HepG2 (cell line): Measurements from ENCODE around the gene LTB4R2. TPM values are rescaled to one million over a fixed set of nuclear protein-coding genes. Genes with fewer than 3 reads are reported as not detected.
A peak's percentile ranks its signal among the peaks of the same experiment; 100 is the strongest.

Source experiments
- AKAP8 ChIP-seq: sonication (generic); formaldehyde crosslinking; IDR thresholded peaks from 2 replicates; pipeline ENCODE4 v1.5.1; 2020; ENCODE audit warnings: mild to moderate bottlenecking, missing genetic modification reagents
- ARNTL ChIP-seq: sonication (generic); formaldehyde crosslinking; IDR thresholded peaks from 2 replicates; pipeline ENCODE4 v1.4.0; 2020; ENCODE audit warnings: mild to moderate bottlenecking, missing genetic modification reagents
- BRCA1 ChIP-seq: sonication (generic); formaldehyde crosslinking; IDR thresholded peaks from 2 replicates; pipeline ENCODE4 v1.4.0; 2020; ENCODE audit warnings: missing genetic modification reagents
- CENPT ChIP-seq: sonication (generic); formaldehyde crosslinking; IDR thresholded peaks from 2 replicates; pipeline ENCODE4 v1.8.0; 2022; ENCODE audit warnings: low read depth, mild to moderate bottlenecking, moderate library complexity, missing genetic modification reagents
- ELF3 ChIP-seq: IDR thresholded peaks from 2 replicates; pipeline ENCODE4 v1.6.1; 2016; ENCODE audit warnings: missing genetic modification reagents, missing compliant biosample characterization
- FOSL1 ChIP-seq: sonication (generic); formaldehyde crosslinking; IDR thresholded peaks from 2 replicates; pipeline ENCODE4 v1.9.0; 2021; ENCODE audit warnings: missing genetic modification reagents, borderline replicate concordance
- FOXA3 ChIP-seq: IDR thresholded peaks from 2 replicates; pipeline ENCODE4 v1.6.1; 2016; ENCODE audit warnings: missing genetic modification reagents, missing compliant biosample characterization
- HOXD1 ChIP-seq: sonication (generic); formaldehyde crosslinking; IDR thresholded peaks from 2 replicates; pipeline ENCODE4 v1.5.0; 2020; ENCODE audit warnings: missing genetic modification reagents
- JUNB ChIP-seq: sonication (generic); formaldehyde crosslinking; IDR thresholded peaks from 2 replicates; pipeline ENCODE4 v1.8.0; 2022; ENCODE audit warnings: missing genetic modification reagents, mild to moderate bottlenecking, borderline replicate concordance
- KDM5B ChIP-seq: sonication (generic); formaldehyde crosslinking; IDR thresholded peaks from 2 replicates; pipeline ENCODE4 v1.4.0; 2020; ENCODE audit warnings: missing genetic modification reagents, mild to moderate bottlenecking, borderline replicate concordance
- KDM6A ChIP-seq: IDR thresholded peaks from 2 replicates; pipeline ENCODE4 v1.6.1; 2016; ENCODE audit warnings: low read depth
- MED1 ChIP-seq: sonication (generic); formaldehyde crosslinking; IDR thresholded peaks from 2 replicates; pipeline ENCODE4 v1.4.0; 2020; ENCODE audit warnings: missing genetic modification reagents
- NFIB ChIP-seq: sonication (generic); formaldehyde crosslinking; IDR thresholded peaks from 2 replicates; pipeline ENCODE4 v1.9.0; 2021; ENCODE audit warnings: missing genetic modification reagents, mild to moderate bottlenecking, borderline replicate concordance
- SP140L ChIP-seq: sonication (generic); formaldehyde crosslinking; IDR thresholded peaks from 2 replicates; pipeline ENCODE4 v1.4.0; 2020; ENCODE audit warnings: missing genetic modification reagents, borderline replicate concordance
- SP4 ChIP-seq: sonication (generic); formaldehyde crosslinking; IDR thresholded peaks from 2 replicates; pipeline ENCODE4 v1.8.1; 2023; ENCODE audit warnings: mild to moderate bottlenecking, missing genetic modification reagents
- TCF12 ChIP-seq, 2 experiments: fragments of 450-650 bp in 1 of 2; sonication (generic) in 1 of 2; formaldehyde crosslinking in 1 of 2; IDR thresholded peaks; 2 replicates each; pipeline versions ENCODE4 v1.6.1 to v1.8.0; 2017 to 2022; ENCODE audit warnings: antibody characterized with exemption in 1 of 2, mild to moderate bottlenecking in 1 of 2, missing genetic modification reagents in 1 of 2, moderate library complexity in 1 of 2
- TCF7 ChIP-seq: sonication (generic); IDR thresholded peaks from 2 replicates; pipeline ENCODE4 v1.6.1; 2016; ENCODE audit warnings: antibody characterized with exemption, low read depth
- YEATS4 ChIP-seq: sonication (generic); formaldehyde crosslinking; IDR thresholded peaks from 2 replicates; pipeline ENCODE4 v1.4.0; 2020; ENCODE audit warnings: missing genetic modification reagents, borderline replicate concordance
- ZMYM3 ChIP-seq: sonication (generic); formaldehyde crosslinking; IDR thresholded peaks from 2 replicates; pipeline ENCODE4 v1.5.1; 2020; ENCODE audit warnings: mild to moderate bottlenecking, missing genetic modification reagents
- ZNF563 ChIP-seq: sonication (generic); formaldehyde crosslinking; IDR thresholded peaks from 2 replicates; pipeline ENCODE4 v1.8.0; 2022; ENCODE audit warnings: mild to moderate bottlenecking, moderate library complexity, missing genetic modification reagents
- ZNF703 ChIP-seq: sonication (generic); formaldehyde crosslinking; IDR thresholded peaks from 2 replicates; pipeline ENCODE4 v1.5.1; 2020; ENCODE audit warnings: missing genetic modification reagents, mild to moderate bottlenecking, moderate library complexity, borderline replicate concordance
- ZNF709 ChIP-seq: sonication (generic); formaldehyde crosslinking; IDR thresholded peaks from 2 replicates; pipeline ENCODE4 v1.5.0; 2020; ENCODE audit warnings: mild to moderate bottlenecking, missing genetic modification reagents
- ZNF790 ChIP-seq: sonication (generic); formaldehyde crosslinking; IDR thresholded peaks from 2 replicates; pipeline ENCODE4 v1.8.0; 2022; ENCODE audit warnings: missing genetic modification reagents, mild to moderate bottlenecking, borderline replicate concordance
- ZSCAN31 ChIP-seq: sonication (generic); formaldehyde crosslinking; IDR thresholded peaks from 2 replicates; pipeline ENCODE4 v1.5.0; 2020; ENCODE audit warnings: low read depth, mild to moderate bottlenecking, missing genetic modification reagents
- polyA plus RNA-seq, 8 experiments: library from polyadenylated mRNA; depleted of rRNA in 3 of 8; stranded (reverse) in 7 of 8; unstranded in 1 of 8; fragments of >200 nt; fragmentation: Illumina TruSeq in 4 of 8; extraction: Trizol in 4 of 8; gene quantifications; 2 replicates each; pipeline versions ENCODE4 v1.2.1 to v1.2.3, GENCODE V29; 2011 to 2016; ENCODE audit warnings: low read depth in 4 of 8, missing spikeins in 1 of 8, mixed read lengths in 1 of 8; ENCODE audit not compliant: insufficient read depth in 1 of 8
- total RNA-seq, 5 experiments: library from RNA; depleted of rRNA; stranded (reverse); fragments of >200 nt; fragmentation: Illumina TruSeq; extraction: Trizol; gene quantifications; 2 replicates each; pipeline ENCODE4 v1.2.3, GENCODE V29; 2016; ENCODE audit warnings: low read depth in 1 of 5
- TF ChIP-seq, protein P1 (sequence below): sonication (generic); formaldehyde crosslinking; IDR thresholded peaks from 2 replicates; pipeline ENCODE4 v1.5.0; 2020; ENCODE audit warnings: mild to moderate bottlenecking, low read depth, missing genetic modification reagents, borderline replicate concordance
- TF ChIP-seq, protein P2 (sequence below): sonication (generic); formaldehyde crosslinking; conservative IDR thresholded peaks from 2 replicates; pipeline ENCODE4 v1.8.0; 2022; ENCODE audit warnings: mild to moderate bottlenecking, moderate library complexity, missing genetic modification reagents
- TF ChIP-seq, protein P3 (sequence below): sonication (generic); formaldehyde crosslinking; conservative IDR thresholded peaks from 2 replicates; pipeline ENCODE4 v1.4.0; 2020; ENCODE audit warnings: missing genetic modification reagents

The LTB4R2 gene
- total and polyA plus RNA-seq, 2 of the 13 experiments (the other 11 are each of a cell fraction or from before 2014, with no cell fraction given), result 3.9 to 6.9 TPM

DNA sequence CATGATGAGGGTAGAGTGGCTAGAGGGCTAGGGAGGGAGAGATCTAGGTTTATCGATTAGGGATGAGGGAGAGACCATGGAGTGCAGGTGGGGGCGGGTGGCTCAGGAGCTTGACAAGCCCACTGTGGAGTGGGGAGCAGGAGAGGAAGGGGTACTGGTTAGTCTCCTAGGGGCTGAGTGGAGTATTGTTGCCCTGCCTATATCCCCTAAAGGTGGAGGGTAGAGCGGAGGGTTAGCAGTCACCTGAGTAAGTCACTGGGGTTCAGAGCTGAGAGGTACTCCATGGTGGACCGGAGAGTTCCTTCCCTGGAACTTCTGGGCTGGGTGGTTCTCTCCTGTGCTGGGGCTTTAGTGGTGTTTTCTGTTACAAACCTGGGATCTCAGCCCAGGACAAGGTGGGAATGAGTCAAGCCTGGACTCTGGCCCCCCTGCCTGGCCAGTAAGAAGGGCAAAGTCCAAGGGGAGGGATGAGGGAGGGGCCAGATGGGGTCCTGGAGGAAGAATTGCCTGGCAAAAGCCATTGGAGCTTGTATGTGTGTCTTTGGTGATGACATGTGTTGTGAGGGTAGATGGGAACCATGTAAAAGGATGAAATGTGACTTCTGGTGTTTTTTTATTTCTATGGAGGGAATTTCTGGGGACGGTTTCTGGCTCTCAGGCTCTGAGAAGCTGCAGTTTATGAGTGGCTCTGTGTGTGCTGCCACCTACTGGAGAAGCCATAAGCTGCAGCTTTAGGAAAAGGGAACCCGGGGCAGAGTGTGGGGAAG is 2.2 kb upstream of the LTB4R2 start, which contains the start of gene CIDEB (continued):
- TF ChIP-seq KDM6A (CRISPR knock-in tag), result peak; percentile 99
- TF ChIP-seq JUNB (CRISPR knock-in tag), result no peak
- TF ChIP-seq ARNTL, result peak; percentile 84
- TF ChIP-seq FOXA3 (CRISPR knock-in tag), result peak; percentile 92
- peak; percentile 89 for TF ChIP-seq SP4 (CRISPR knock-in tag)
- no peak for TF ChIP-seq TCF12 (IDR thresholded peaks at IDR 0.05)
- TF ChIP-seq TCF12 (CRISPR knock-in tag; IDR thresholded peaks at IDR 0.05), result peak; percentile 89; the same call in 1 of the 2 replicates
- TF ChIP-seq, protein P1, sequence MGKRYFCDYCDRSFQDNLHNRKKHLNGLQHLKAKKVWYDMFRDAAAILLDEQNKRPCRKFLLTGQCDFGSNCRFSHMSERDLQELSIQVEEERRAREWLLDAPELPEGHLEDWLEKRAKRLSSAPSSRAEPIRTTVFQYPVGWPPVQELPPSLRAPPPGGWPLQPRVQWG, result no peak
- TF ChIP-seq MED1 (CRISPR knock-in tag), result peak; percentile 94
- TF ChIP-seq, protein P2, sequence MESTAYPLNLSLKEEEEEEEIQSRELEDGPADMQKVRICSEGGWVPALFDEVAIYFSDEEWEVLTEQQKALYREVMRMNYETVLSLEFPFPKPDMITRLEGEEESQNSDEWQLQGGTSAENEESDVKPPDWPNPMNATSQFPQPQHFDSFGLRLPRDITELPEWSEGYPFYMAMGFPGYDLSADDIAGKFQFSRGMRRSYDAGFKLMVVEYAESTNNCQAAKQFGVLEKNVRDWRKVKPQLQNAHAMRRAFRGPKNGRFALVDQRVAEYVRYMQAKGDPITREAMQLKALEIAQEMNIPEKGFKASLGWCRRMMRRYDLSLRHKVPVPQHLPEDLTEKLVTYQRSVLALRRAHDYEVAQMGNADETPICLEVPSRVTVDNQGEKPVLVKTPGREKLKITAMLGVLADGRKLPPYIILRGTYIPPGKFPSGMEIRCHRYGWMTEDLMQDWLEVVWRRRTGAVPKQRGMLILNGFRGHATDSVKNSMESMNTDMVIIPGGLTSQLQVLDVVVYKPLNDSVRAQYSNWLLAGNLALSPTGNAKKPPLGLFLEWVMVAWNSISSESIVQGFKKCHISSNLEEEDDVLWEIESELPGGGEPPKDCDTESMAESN (CRISPR knock-in tag), result peak; percentile 74; the same call in 1 of the 2 replicates
- TF ChIP-seq KDM5B, result peak; percentile 72
- TF ChIP-seq, protein P3, sequence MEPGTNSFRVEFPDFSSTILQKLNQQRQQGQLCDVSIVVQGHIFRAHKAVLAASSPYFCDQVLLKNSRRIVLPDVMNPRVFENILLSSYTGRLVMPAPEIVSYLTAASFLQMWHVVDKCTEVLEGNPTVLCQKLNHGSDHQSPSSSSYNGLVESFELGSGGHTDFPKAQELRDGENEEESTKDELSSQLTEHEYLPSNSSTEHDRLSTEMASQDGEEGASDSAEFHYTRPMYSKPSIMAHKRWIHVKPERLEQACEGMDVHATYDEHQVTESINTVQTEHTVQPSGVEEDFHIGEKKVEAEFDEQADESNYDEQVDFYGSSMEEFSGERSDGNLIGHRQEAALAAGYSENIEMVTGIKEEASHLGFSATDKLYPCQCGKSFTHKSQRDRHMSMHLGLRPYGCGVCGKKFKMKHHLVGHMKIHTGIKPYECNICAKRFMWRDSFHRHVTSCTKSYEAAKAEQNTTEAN (CRISPR knock-in tag), result peak; percentile 72; the same call in 1 of the 2 replicates
- TF ChIP-seq ZNF563 (CRISPR knock-in tag), result peak; percentile 94
- peak; percentile 69 for TF ChIP-seq ZSCAN31 (CRISPR knock-in tag)
- TF ChIP-seq CENPT (CRISPR knock-in tag), result no peak
- TF ChIP-seq YEATS4, result peak; percentile 95; the same call in 1 of the 2 replicates
- 0 out of 2 replicates have a peak, but pooled peaks have one; percentile 15 for TF ChIP-seq TCF7
- peak; percentile 97 for TF ChIP-seq ELF3 (CRISPR knock-in tag)
- peak; percentile 94 for TF ChIP-seq SP140L (CRISPR knock-in tag)
- no peak; the same call in 1 of the 2 replicates for TF ChIP-seq AKAP8 (CRISPR knock-in tag)
- peak; percentile 96 for TF ChIP-seq FOSL1
- TF ChIP-seq ZNF790 (CRISPR knock-in tag), result 0 out of 2 replicates have a peak, but pooled peaks have one; percentile 78
- no peak for TF ChIP-seq ZNF703
- no peak; the same call in none of the 2 replicates for TF ChIP-seq ZMYM3
- TF ChIP-seq NFIB (CRISPR knock-in tag), result no peak
- no peak for TF ChIP-seq HOXD1
- TF ChIP-seq BRCA1, result no peak
- TF ChIP-seq ZNF709 (CRISPR knock-in tag), result peak; percentile 85; the same call in 1 of the 2 replicates
